Measurements from ENCODE around the gene ATRNL1.

GRCh38 chr10:115826396-115826795 lies 733.2 kb downstream of the ATRNL1 start:
- TF ChIP-seq, protein P1, sequence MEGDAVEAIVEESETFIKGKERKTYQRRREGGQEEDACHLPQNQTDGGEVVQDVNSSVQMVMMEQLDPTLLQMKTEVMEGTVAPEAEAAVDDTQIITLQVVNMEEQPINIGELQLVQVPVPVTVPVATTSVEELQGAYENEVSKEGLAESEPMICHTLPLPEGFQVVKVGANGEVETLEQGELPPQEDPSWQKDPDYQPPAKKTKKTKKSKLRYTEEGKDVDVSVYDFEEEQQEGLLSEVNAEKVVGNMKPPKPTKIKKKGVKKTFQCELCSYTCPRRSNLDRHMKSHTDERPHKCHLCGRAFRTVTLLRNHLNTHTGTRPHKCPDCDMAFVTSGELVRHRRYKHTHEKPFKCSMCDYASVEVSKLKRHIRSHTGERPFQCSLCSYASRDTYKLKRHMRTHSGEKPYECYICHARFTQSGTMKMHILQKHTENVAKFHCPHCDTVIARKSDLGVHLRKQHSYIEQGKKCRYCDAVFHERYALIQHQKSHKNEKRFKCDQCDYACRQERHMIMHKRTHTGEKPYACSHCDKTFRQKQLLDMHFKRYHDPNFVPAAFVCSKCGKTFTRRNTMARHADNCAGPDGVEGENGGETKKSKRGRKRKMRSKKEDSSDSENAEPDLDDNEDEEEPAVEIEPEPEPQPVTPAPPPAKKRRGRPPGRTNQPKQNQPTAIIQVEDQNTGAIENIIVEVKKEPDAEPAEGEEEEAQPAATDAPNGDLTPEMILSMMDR (IDR thresholded peaks at IDR 0.05; ENCODE audit: low read depth, low read length): no peak
- TF ChIP-seq EZH2phosphoT487 (IDR thresholded peaks at IDR 0.05; ENCODE audit: low read depth): no peak
